Measurements from ENCODE around the gene CTDSPL. TPM values are rescaled to one million over a fixed set of nuclear protein-coding genes. Genes with fewer than 3 reads are reported as not detected.

The CTDSPL gene
- total and polyA plus RNA-seq, 2 of the 8 experiments (the other 6 are each of a cell fraction or from before 2014, with no cell fraction given), result 20.3 to 42.2 TPM

- no peaks in the 10 kb centered on the region; the same call in 1 of the 2 replicates for H3K79me1 ChIP-seq (ENCODE audit: low read depth, low read length)
- peaks cover 0 to 2% of the 10 kb centered on the region in 2 experiments for H4K20me1 ChIP-seq (replicated peaks in 1 of 2; ENCODE audit: control insufficient read depth in 1 of 2, insufficient read depth in 2 of 2, low read length in 2 of 2)
- CTCF ChIA-PET (ENCODE audit: partially characterized antibody), result interaction anchor here (0.5 to 9.6 kb wide), 4 partner anchors 9 to 710 kb away, joined by 3 to 74 read pairs (median 6); no protein-coding TSS in a partner anchor
- no peak overlapping the region for H3K27ac ChIP-seq (ENCODE audit: low read depth, low read length)
- H2AK5ac ChIP-seq (ENCODE audit: low read depth, low read length), result no peak overlapping the region
- no peaks in the 10 kb centered on the region for H3K23me2 ChIP-seq (ENCODE audit: low read depth, low read length)
- H3K56ac ChIP-seq (replicated peaks; ENCODE audit: insufficient read length, low read depth, low read length), result no peak overlapping the region
- H3K4me2 ChIP-seq (ENCODE audit: insufficient read depth in 1 of 2, low read depth in 2 of 2, low read length in 2 of 2), result no peak overlapping the region
- TF ChIP-seq CHD2 (IDR thresholded peaks at IDR 0.05; ENCODE audit: low read length) (no peak), RXRA (IDR thresholded peaks at IDR 0.05; ENCODE audit: insufficient read depth, low read depth, low read length) (no peak), EZH2 (IDR thresholded peaks at IDR 0.05; ENCODE audit: low read depth, low read length, severe bottlenecking) (no peak), SIRT6 (IDR thresholded peaks at IDR 0.05; ENCODE audit: low read length) (no peak), MAFK (IDR thresholded peaks at IDR 0.05; ENCODE audit: low read depth, low read length) (no peak), GTF2F1 (IDR thresholded peaks at IDR 0.05; ENCODE audit: borderline replicate concordance, low read depth, low read length) (no peak), E2F6 (IDR thresholded peaks at IDR 0.05) (no peak), HDAC2 (IDR thresholded peaks at IDR 0.05; ENCODE audit: borderline replicate concordance in 1 of 2, low read depth in 2 of 2, low read length in 2 of 2) (no peak), CREB1 (IDR thresholded peaks at IDR 0.05) (no peak), CBX5 (IDR thresholded peaks at IDR 0.05; ENCODE audit: low read depth, low read length) (no peak), YY1 (IDR thresholded peaks at IDR 0.05; ENCODE audit: low read depth, low read length) (no peak), NANOG (IDR thresholded peaks at IDR 0.05; ENCODE audit: insufficient read depth, low read depth, low read length, poor library complexity, severe bottlenecking) (no peak), RFX5 (IDR thresholded peaks at IDR 0.05; ENCODE audit: borderline replicate concordance, low read depth, low read length) (no peak)
- H3K18ac ChIP-seq (ENCODE audit: extremely low read depth, low read length), result no peak overlapping the region
- H3K23ac ChIP-seq (ENCODE audit: insufficient read length), result no peak overlapping the region
- DNase-seq (ENCODE audit: low read depth in 1 of 2, low spot score in 2 of 2), result no peak
- 91% methylated on average over 13 of the region's 13 CpGs; no CpG with 5 or more reads in 1 of the 2 experiments for WGBS, 2 experiments (ENCODE audit: extremely low coverage in 1 of 2, insufficient coverage in 1 of 2, insufficient read length in 1 of 2, insufficient replicate concordance in 2 of 2, low coverage in 1 of 2, low lambda C conversion rate in 2 of 2, missing lambda C conversion rate in 1 of 2)
- H3K9me3 ChIP-seq (ENCODE audit: insufficient read depth in 2 of 2, low read depth in 1 of 2, low read length in 1 of 2), result no peaks in the 10 kb centered on the region
- H2AFZ ChIP-seq (ENCODE audit: low read length), result no peak overlapping the region
- H3K79me2 ChIP-seq (ENCODE audit: control insufficient read depth in 1 of 2, insufficient read depth in 2 of 2, low read length in 2 of 2), result no peaks in the 10 kb centered on the region
- no peak overlapping the region for H2BK20ac ChIP-seq (ENCODE audit: low read length)
- no peak overlapping the region for H3K4ac ChIP-seq (replicated peaks; ENCODE audit: insufficient read length, low read depth, low read length)
- H3K4me3 ChIP-seq (ENCODE audit: extremely low read depth in 1 of 4, insufficient read depth in 2 of 4, low read depth in 3 of 4, low read length in 4 of 4), result no peak overlapping the region
- H3K9ac ChIP-seq (replicated peaks in 1 of 4; ENCODE audit: extremely low read depth in 1 of 4, low read depth in 3 of 4, low read length in 3 of 4), result no peak overlapping the region
- POLR2A ChIA-PET (ENCODE audit: partially characterized antibody), result interaction anchor here (0.9 kb wide), 1 partner anchor 10 kb away, joined by 4 read pairs; no protein-coding TSS in a partner anchor
- FAIRE-seq, result no peak
- H2BK12ac ChIP-seq (ENCODE audit: low read depth, low read length), result no peak overlapping the region
- no peak overlapping the region for H4K8ac ChIP-seq (ENCODE audit: extremely low read depth, insufficient read depth, low read length)
- no peak overlapping the region for H2BK15ac ChIP-seq (ENCODE audit: low read length)
- H4K5ac ChIP-seq (ENCODE audit: insufficient read length, low read depth, low read length), result no peak overlapping the region
- no peaks in the 10 kb centered on the region for H3K4me1 ChIP-seq (replicated peaks in 1 of 4; ENCODE audit: control insufficient read depth in 3 of 4, insufficient read depth in 4 of 4, low read length in 3 of 4)
- no peaks in the 10 kb centered on the region for H3K27me3 ChIP-seq (replicated peaks in 1 of 4; ENCODE audit: control insufficient read depth in 3 of 4, extremely low read depth in 1 of 4, insufficient read depth in 3 of 4, low read length in 3 of 4)
- no peak overlapping the region for H3K14ac ChIP-seq (ENCODE audit: insufficient read length)
- H4K91ac ChIP-seq (replicated peaks; ENCODE audit: insufficient read length, low read length), result no peak overlapping the region
- H2BK120ac ChIP-seq (replicated peaks; ENCODE audit: low read depth, low read length), result no peak overlapping the region
- H2BK5ac ChIP-seq (ENCODE audit: low read depth, low read length), result no peak overlapping the region
- peaks cover 0 to 7% (median 2%) of the 10 kb centered on the region in 4 experiments; a peak in 2 of 8 replicates for H3K36me3 ChIP-seq (ENCODE audit: control insufficient read depth in 2 of 4, insufficient read depth in 4 of 4, low read length in 3 of 4)
Observed at GRCh38 chr3:38016410-38016809, 154.7 kb downstream of the CTDSPL start.
